IPS-20b (cell line): ENCODE results near the gene PNKD.

ENCODE experiments used
- H3K27ac ChIP-seq: one replicate; pipeline ENCODE4 v1.5.1; 2013; ENCODE audit warnings: low read length
- H3K27me3 ChIP-seq: 2 replicates; pipeline ENCODE4 v1.6.1; 2013; ENCODE audit warnings: mild to moderate bottlenecking, low read length, inconsistent platforms; ENCODE audit not compliant: insufficient read depth
- H3K36me3 ChIP-seq: 2 replicates; pipeline ENCODE4 v1.6.1; 2013; ENCODE audit warnings: low read depth, mild to moderate bottlenecking, inconsistent platforms, low read length, moderate library complexity; ENCODE audit not compliant: insufficient read depth
- H3K4me1 ChIP-seq: 2 replicates; pipeline ENCODE4 v1.6.1; 2013; ENCODE audit warnings: mild to moderate bottlenecking, control low read depth, inconsistent platforms, low read length, moderate library complexity; ENCODE audit not compliant: insufficient read depth
- H3K4me3 ChIP-seq: 2 replicates; pipeline ENCODE4 v1.5.1; 2013; ENCODE audit warnings: mild to moderate bottlenecking, low read length, inconsistent platforms
- H3K9ac ChIP-seq: 2 replicates; pipeline ENCODE4 v1.6.1; 2013; ENCODE audit warnings: low read depth, mild to moderate bottlenecking, inconsistent platforms, low read length, moderate library complexity
- H3K9me3 ChIP-seq: 2 replicates; pipeline ENCODE4 v1.6.1; 2013; ENCODE audit warnings: mild to moderate bottlenecking, low read depth, low read length, inconsistent platforms; ENCODE audit not compliant: insufficient read depth

Gene PNKD

DNA sequence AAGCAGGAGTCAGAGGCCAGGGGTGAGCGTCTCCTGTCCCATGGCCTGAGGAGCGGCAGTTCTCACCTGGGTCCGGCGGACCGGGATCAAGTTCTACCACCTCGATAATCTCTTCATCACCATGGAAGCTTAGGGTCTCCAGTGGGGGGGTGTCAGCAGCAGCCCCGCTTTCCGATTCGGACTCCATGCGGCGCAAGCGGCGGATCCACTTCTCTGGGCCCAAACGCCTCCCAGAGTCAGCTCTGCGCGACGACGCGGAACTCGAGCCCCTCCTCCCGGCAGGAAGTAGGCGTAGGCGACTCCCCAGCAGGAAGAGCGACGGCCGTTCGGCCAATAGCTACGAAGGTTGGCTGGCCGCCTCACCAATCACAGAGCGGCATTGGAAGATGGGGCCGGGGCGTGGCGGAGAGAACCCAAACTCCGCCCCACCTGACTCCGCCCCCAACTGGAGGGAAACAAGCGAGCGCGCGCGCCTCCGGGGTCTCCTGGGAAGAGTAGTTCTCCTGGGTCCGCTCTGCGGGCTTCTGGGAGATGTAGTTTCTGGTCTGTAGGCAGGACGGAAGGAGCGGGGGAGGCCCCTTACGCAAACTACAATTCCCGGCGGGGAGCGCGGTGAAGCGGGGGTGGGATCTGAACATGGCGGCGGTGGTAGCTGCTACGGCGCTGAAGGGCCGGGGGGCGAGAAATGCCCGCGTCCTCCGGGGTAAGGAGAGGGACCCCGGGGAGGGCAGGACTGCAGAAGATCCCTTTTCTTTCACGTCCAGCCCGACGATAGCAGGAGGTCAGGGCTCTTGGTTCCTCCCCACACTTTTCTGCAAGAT, at the start of gene PNKD, which contains the start of gene AAMP:
Gene PNKD (plus strand): TSS at position 620 of the 821 bp plus-strand sequence. CDS start 17 bp downstream, at position 637.
Gene AAMP (minus strand): TSS at position 238 of the 821 bp plus-strand sequence. CDS start 51 bp downstream, at position 187.
- peak within 1 kb of the TSS; percentile 52 for H3K27ac ChIP-seq
- peaks cover 43% of the 10 kb centered on the region for H3K36me3 ChIP-seq
- peaks cover 10% of the 10 kb centered on the region for H3K4me1 ChIP-seq
- H3K9me3 ChIP-seq, result no peaks in the 10 kb centered on the region
- H3K27me3 ChIP-seq, result no peaks in the 10 kb centered on the region
- peak within 1 kb of the TSS; percentile 98 for H3K4me3 ChIP-seq
- H3K9ac ChIP-seq, result peak within 1 kb of the TSS; percentile 91

GRCh38 chr2:218221000-218221399, 49.3 kb upstream of the PNKD start:
- Histone ChIP-seq H3K27ac (no peak overlapping the region), H3K36me3 (peaks cover 48% of the 10 kb centered on the region), H3K27me3 (no peaks in the 10 kb centered on the region), H3K4me1 (peaks cover 15% of the 10 kb centered on the region), H3K4me3 (no peak overlapping the region), H3K9me3 (no peaks in the 10 kb centered on the region), H3K9ac (no peak overlapping the region)

DNA sequence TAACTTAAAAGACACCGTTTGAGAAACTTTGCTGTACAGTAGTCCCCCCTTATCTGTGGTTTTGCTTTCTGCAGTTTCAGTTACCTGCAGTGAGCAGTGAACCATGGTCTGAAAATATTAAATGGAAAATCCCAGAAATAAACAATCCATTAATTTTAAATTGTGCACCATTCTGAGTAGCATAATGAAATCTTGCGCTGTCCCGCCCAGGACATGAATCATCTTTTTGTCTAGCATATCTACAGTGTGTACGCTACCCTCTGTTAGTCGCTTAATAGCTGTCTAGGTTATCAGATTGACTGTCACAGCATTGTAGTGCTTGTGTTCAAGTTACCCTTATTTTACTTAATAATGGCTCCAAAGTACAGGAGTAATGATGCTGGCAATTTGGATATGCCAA, 47.3 kb upstream of the PNKD start:
- Histone ChIP-seq H3K36me3 (peaks cover 68% of the 10 kb centered on the region), H3K4me3 (no peak overlapping the region), H3K9ac (no peak overlapping the region), H3K9me3 (no peaks in the 10 kb centered on the region), H3K27ac (no peak overlapping the region), H3K27me3 (no peaks in the 10 kb centered on the region), H3K4me1 (peaks cover 15% of the 10 kb centered on the region)

DNA sequence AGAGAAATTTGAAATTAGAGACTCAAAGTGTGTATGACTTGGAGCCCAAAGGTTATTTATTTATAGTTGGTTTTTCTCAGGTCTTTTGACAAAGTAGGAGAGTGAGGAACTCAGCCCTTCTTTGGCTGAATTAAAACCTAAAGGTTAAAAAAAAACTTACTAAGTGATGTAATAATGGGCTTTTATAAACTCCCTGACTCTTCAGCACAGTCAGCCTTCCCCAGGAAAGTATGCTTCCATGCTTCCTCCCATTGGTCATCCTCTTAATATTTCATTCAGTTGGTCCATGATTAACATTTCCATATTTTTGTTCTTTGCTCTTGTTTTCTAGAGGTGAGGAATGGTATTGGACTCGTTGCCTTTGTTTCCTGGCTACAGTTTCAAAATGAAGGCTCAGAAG, 46.1 kb upstream of the PNKD start:
- no peaks in the 10 kb centered on the region for H3K9me3 ChIP-seq
- H3K27me3 ChIP-seq, result no peaks in the 10 kb centered on the region
- peaks cover 80% of the 10 kb centered on the region for H3K36me3 ChIP-seq
- H3K4me3 ChIP-seq, result no peak overlapping the region
- no peak overlapping the region for H3K27ac ChIP-seq
- H3K9ac ChIP-seq, result no peak overlapping the region
- H3K4me1 ChIP-seq, result peaks cover 7% of the 10 kb centered on the region

DNA sequence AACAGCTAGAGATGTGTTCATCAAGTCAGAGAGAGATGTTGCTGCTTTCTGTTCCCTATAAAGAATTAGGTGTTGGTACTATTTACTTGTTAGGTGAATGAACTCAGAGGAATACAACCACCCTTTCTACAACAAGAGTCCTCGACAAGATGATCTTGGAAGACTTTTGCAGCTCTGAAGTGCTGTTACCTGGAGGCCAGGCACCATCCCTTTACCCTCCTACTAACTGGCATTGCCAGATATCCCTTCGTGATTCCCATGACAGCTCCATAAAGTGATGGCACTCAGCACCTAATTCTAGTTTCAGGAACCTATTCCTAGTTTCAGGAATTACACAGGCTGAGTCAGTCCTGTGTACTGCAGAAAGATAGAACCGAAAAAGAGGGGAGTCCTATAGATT, 43.4 kb upstream of the PNKD start:
- Histone ChIP-seq H3K4me3 (no peak overlapping the region), H3K9me3 (no peaks in the 10 kb centered on the region), H3K27ac (no peak overlapping the region), H3K9ac (no peak overlapping the region), H3K36me3 (peaks cover 93% of the 10 kb centered on the region), H3K27me3 (no peaks in the 10 kb centered on the region), H3K4me1 (no peaks in the 10 kb centered on the region; the same call in 1 of the 2 replicates)

DNA sequence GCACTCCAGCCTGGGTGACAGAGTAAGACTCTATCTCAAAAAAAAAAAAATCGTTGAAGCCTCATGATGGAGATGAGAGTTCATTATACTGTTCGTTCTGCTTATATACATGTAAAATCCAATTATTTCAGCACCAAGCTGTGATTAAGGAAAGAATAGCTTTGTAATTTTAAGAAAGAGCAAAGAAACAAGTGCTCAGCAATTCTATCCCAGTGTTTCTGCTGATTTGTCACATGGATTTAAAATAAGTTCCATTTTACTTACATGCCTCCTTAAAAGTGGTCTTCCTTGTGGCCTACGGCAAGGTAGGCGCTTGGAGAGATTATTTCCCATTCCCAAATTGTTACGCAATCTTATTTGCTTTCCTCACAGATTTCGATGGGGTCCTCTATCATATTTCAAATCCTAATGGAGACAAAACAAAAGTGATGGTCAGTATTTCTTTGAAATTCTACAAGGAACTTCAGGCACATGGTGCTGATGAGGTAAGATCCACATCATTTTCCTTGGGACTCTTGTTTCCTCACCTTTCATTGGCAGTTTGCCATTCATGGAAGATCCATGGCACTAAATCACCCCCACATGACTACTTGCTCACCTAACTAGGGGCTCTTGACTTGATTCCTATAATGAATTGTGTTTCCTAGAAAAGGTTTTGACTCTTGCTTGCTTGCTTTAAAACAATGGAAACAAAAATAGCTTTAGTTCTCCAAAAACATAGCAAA, 41.8 kb upstream of the PNKD start:
- Histone ChIP-seq H3K9ac (no peak overlapping the region), H3K9me3 (no peaks in the 10 kb centered on the region), H3K27me3 (no peaks in the 10 kb centered on the region), H3K36me3 (peaks cover 97% of the 10 kb centered on the region), H3K4me3 (no peak overlapping the region), H3K4me1 (no peaks in the 10 kb centered on the region), H3K27ac (no peak overlapping the region)

DNA sequence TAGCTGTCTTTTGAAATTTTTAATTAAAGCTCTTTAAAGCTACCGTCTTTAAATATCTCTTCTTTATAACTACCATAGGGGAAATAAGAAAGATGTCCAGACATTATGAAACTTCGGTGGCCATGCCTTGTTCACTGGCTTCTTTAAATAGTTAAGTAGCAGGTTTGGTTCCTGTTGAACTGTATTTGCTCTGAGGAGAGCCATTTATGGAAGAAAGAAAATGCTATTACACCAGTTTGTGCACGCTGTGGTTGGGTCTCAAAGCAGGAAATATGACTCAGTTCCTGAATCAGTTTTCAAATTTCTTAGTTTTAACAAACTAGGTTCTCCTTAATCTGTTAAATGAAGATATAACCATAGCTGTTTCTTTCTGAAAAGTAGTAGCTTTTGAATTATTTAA, 41.1 kb upstream of the PNKD start:
- Histone ChIP-seq H3K27ac (no peak overlapping the region), H3K4me1 (no peaks in the 10 kb centered on the region), H3K9ac (no peak overlapping the region), H3K4me3 (no peak overlapping the region), H3K9me3 (no peaks in the 10 kb centered on the region), H3K36me3 (peaks cover 97% of the 10 kb centered on the region), H3K27me3 (no peaks in the 10 kb centered on the region)

DNA sequence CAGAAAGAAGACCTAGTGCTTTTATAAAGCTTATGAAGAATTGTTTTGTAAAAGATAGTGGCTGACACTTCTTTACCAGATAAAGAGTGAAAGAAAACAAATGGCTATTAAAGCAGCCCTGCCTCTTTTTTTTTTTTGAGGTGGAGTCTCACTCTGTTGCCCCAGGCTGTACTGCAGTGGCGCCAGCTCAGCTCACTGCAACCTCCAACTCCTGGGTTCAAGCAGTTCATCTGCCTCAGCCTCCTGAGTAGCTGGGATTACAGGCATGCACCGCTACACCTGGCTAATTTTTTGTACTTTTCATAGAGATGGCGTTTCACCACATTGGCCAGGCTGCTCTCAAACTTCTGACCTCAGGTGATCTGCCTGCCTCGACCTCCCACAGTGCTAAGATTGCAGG, 40.5 kb upstream of the PNKD start:
- Histone ChIP-seq H3K27me3 (no peaks in the 10 kb centered on the region), H3K9ac (no peak overlapping the region), H3K27ac (no peak overlapping the region)

GRCh38 chr2:218230882-218231281, 39.4 kb upstream of the PNKD start:
- H3K36me3 ChIP-seq, result peaks cover 97% of the 10 kb centered on the region
- no peak overlapping the region for H3K9ac ChIP-seq

More for the DNA sequence above, 40.5 kb upstream of the PNKD start:
- no peak overlapping the region for H3K4me3 ChIP-seq
- no peaks in the 10 kb centered on the region for H3K9me3 ChIP-seq
- H3K4me1 ChIP-seq, result no peaks in the 10 kb centered on the region
- peaks cover 97% of the 10 kb centered on the region for H3K36me3 ChIP-seq

DNA sequence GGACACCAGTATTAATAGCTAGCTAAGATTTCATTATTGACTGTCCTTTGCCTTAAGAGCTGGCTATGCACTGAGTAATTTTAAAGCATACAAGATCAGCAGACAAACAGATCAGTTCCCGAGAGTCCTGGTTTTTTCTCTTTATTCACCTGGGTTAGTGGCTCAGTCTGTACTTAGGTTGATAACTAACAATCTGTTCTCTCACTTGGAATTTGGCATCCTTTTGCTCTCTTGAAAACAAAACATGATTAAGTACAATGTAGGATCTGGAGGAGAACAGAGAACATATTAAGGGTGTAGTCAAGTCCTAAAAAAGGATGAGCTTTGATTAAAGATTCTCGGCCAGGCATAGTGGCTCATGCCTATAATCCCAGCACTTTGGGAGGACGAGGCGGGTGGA, 36.8 kb upstream of the PNKD start:
- H3K9ac ChIP-seq, result no peak overlapping the region
- no peaks in the 10 kb centered on the region for H3K27me3 ChIP-seq
- H3K9me3 ChIP-seq, result no peaks in the 10 kb centered on the region
- no peak overlapping the region for H3K27ac ChIP-seq
- H3K4me3 ChIP-seq, result no peak overlapping the region
- peaks cover 97% of the 10 kb centered on the region for H3K36me3 ChIP-seq
- no peaks in the 10 kb centered on the region for H3K4me1 ChIP-seq

More at GRCh38 chr2:218230882-218231281, 39.4 kb upstream of the PNKD start:
- Histone ChIP-seq H3K9me3 (no peaks in the 10 kb centered on the region), H3K27me3 (no peaks in the 10 kb centered on the region), H3K4me3 (no peak overlapping the region), H3K4me1 (no peaks in the 10 kb centered on the region), H3K27ac (no peak overlapping the region)

GRCh38 chr2:218234521-218234920, 35.8 kb upstream of the PNKD start:
- Histone ChIP-seq H3K27me3 (no peaks in the 10 kb centered on the region), H3K9me3 (no peaks in the 10 kb centered on the region), H3K36me3 (peaks cover 98% of the 10 kb centered on the region), H3K9ac (no peak overlapping the region), H3K4me1 (no peaks in the 10 kb centered on the region), H3K4me3 (no peak overlapping the region), H3K27ac (no peak overlapping the region)

GRCh38 chr2:218235017-218235416, 35.3 kb upstream of the PNKD start:
- Histone ChIP-seq H3K27ac (no peak overlapping the region), H3K9ac (no peak overlapping the region), H3K9me3 (no peaks in the 10 kb centered on the region), H3K4me3 (no peak overlapping the region), H3K36me3 (peaks cover 98% of the 10 kb centered on the region), H3K4me1 (no peaks in the 10 kb centered on the region), H3K27me3 (no peaks in the 10 kb centered on the region)
